Measurements from ENCODE around the gene ACACA.

The ACACA gene

GRCh38 chr17:37429039-37429438 lies 22.4 kb upstream of the ACACA start:
- no peak overlapping the region for H2AFZ ChIP-seq (ENCODE audit: low read length)
- DNase-seq: no peak
- no peaks in the 10 kb centered on the region; the same call in 1 of the 2 replicates for H3K79me2 ChIP-seq (ENCODE audit: low read length)
- H4K20me1 ChIP-seq (ENCODE audit: insufficient read depth, low read length): no peaks in the 10 kb centered on the region
- peaks cover 4% of the 10 kb centered on the region; the same call in 1 of the 2 replicates for H3K36me3 ChIP-seq (replicated peaks; ENCODE audit: insufficient read depth, low read length)
- H3K9me2 ChIP-seq (replicated peaks; ENCODE audit: insufficient read depth, low read length): no peaks in the 10 kb centered on the region
- no peaks in the 10 kb centered on the region for H3K27me3 ChIP-seq (replicated peaks; ENCODE audit: insufficient read depth, low read length)
- no peak overlapping the region for H3K27ac ChIP-seq (ENCODE audit: low read length)
- H3K9me3 ChIP-seq (replicated peaks; ENCODE audit: insufficient read depth, low read length): no peaks in the 10 kb centered on the region
- no peak overlapping the region for H3K4me3 ChIP-seq (ENCODE audit: low read length)
- no peak overlapping the region for H3K9ac ChIP-seq (ENCODE audit: low read length)
- 0 out of 2 replicates have a peak, but pooled peaks cover 5% of the 10 kb centered on the region for H3F3A ChIP-seq (ENCODE audit: insufficient read depth, low read length)
- TF ChIP-seq EZH2 (optimal IDR thresholded peaks at IDR 0.05; ENCODE audit: low read depth, low read length) (no peak), EZH2phosphoT487 (IDR thresholded peaks at IDR 0.05; ENCODE audit: low read length) (no peak)
- TF ChIP-seq, protein P1, sequence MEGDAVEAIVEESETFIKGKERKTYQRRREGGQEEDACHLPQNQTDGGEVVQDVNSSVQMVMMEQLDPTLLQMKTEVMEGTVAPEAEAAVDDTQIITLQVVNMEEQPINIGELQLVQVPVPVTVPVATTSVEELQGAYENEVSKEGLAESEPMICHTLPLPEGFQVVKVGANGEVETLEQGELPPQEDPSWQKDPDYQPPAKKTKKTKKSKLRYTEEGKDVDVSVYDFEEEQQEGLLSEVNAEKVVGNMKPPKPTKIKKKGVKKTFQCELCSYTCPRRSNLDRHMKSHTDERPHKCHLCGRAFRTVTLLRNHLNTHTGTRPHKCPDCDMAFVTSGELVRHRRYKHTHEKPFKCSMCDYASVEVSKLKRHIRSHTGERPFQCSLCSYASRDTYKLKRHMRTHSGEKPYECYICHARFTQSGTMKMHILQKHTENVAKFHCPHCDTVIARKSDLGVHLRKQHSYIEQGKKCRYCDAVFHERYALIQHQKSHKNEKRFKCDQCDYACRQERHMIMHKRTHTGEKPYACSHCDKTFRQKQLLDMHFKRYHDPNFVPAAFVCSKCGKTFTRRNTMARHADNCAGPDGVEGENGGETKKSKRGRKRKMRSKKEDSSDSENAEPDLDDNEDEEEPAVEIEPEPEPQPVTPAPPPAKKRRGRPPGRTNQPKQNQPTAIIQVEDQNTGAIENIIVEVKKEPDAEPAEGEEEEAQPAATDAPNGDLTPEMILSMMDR (IDR thresholded peaks at IDR 0.05; ENCODE audit: low read length): no peak
- no peak overlapping the region for H3K4me2 ChIP-seq (ENCODE audit: low read depth, low read length)
- peaks cover 9% of the 10 kb centered on the region; the same call in 1 of the 2 replicates for H3K4me1 ChIP-seq (ENCODE audit: low read length)

DNA sequence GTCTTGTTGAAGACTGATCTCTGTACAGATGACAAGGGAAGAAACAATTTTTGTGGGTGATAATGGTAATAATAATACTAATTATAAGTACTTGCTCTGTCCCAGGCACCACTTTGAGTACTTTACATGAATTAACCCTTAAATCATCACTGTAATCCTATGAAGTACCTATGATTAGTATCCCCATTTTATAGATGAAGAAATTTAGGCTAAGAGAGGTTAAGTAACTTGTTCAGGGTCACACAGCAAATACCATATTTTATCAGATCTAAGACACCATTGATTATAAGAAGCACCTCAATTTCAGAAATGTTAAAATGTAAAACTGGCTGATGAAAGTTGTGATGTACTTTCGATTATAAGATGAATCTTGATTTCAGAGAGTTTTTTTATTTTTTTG lies 18.6 kb upstream of the ACACA start:
- no peaks in the 10 kb centered on the region for H4K20me1 ChIP-seq (ENCODE audit: insufficient read depth, low read length)
- H3K4me2 ChIP-seq (ENCODE audit: low read depth, low read length): no peak overlapping the region
- TF ChIP-seq EZH2 (optimal IDR thresholded peaks at IDR 0.05; ENCODE audit: low read depth, low read length): no peak
- TF ChIP-seq, protein P1 (IDR thresholded peaks at IDR 0.05; ENCODE audit: low read length): no peak
- no peak for TF ChIP-seq EZH2phosphoT487 (IDR thresholded peaks at IDR 0.05; ENCODE audit: low read length)
- no peak overlapping the region for H3K4me3 ChIP-seq (ENCODE audit: low read length)
- no peak overlapping the region for H3K9ac ChIP-seq (ENCODE audit: low read length)
- peaks cover 7% of the 10 kb centered on the region; the same call in 1 of the 2 replicates for H3K4me1 ChIP-seq (ENCODE audit: low read length)
- H3K9me2 ChIP-seq (replicated peaks; ENCODE audit: insufficient read depth, low read length): no peaks in the 10 kb centered on the region
- DNase-seq: no peak
- 0 out of 2 replicates have a peak, but pooled peaks cover 5% of the 10 kb centered on the region for H3F3A ChIP-seq (ENCODE audit: insufficient read depth, low read length)
- H3K79me2 ChIP-seq (ENCODE audit: low read length): no peaks in the 10 kb centered on the region
- H3K27me3 ChIP-seq (replicated peaks; ENCODE audit: insufficient read depth, low read length): no peaks in the 10 kb centered on the region
- H3K9me3 ChIP-seq (replicated peaks; ENCODE audit: insufficient read depth, low read length): no peaks in the 10 kb centered on the region
- H3K27ac ChIP-seq (ENCODE audit: low read length): no peak overlapping the region
- peaks cover 4% of the 10 kb centered on the region; the same call in 1 of the 2 replicates for H3K36me3 ChIP-seq (replicated peaks; ENCODE audit: insufficient read depth, low read length)
- no peak overlapping the region for H2AFZ ChIP-seq (ENCODE audit: low read length)

DNA sequence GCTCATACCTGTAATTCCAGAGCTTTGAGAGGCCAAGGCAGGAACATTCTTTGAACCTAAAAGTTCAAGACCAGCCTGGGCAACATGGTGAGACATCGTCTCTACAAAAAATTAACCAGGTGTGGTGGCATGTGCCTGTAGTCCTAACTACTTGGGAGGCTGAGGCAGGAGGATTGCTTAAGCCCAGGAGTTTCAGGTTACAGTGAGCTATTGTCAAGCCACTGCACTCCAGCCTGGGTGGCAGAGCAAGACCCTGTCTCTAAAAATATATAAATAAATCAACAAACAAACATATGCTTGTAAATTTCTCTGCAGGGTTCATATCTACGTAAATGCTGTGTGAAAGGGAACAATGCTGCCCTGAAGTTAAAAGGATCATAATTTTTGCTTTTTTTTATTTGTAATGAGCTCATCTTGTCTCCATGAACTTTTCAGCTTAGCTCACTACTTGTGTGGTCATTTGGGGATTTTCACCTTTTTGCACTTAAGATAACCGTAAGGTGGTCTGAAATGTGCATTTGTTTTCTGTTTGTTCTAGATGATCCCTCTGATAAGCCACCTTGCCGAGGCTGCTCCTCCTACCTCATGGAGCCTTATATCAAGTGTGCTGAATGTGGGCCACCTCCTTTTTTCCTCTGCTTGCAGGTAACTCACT lies 16.5 kb upstream of the ACACA start:
- H3K9me3 ChIP-seq (replicated peaks; ENCODE audit: insufficient read depth, low read length): no peaks in the 10 kb centered on the region
- H2AFZ ChIP-seq (ENCODE audit: low read length): no peak overlapping the region
- no peaks in the 10 kb centered on the region; the same call in 1 of the 2 replicates for H3K36me3 ChIP-seq (replicated peaks; ENCODE audit: insufficient read depth, low read length)
- no peak overlapping the region for H3K27ac ChIP-seq (ENCODE audit: low read length)
- H3K79me2 ChIP-seq (ENCODE audit: low read length): no peaks in the 10 kb centered on the region
- H3K9me2 ChIP-seq (replicated peaks; ENCODE audit: insufficient read depth, low read length): no peaks in the 10 kb centered on the region
- H3K27me3 ChIP-seq (replicated peaks; ENCODE audit: insufficient read depth, low read length): no peaks in the 10 kb centered on the region
- H3K9ac ChIP-seq (ENCODE audit: low read length): no peak overlapping the region
- H3F3A ChIP-seq (ENCODE audit: insufficient read depth, low read length): no peaks in the 10 kb centered on the region
- H4K20me1 ChIP-seq (ENCODE audit: insufficient read depth, low read length): no peaks in the 10 kb centered on the region
- no peak overlapping the region for H3K4me3 ChIP-seq (ENCODE audit: low read length)
- H3K4me1 ChIP-seq (ENCODE audit: low read length): no peaks in the 10 kb centered on the region
- no peak for DNase-seq
- no peak overlapping the region for H3K4me2 ChIP-seq (ENCODE audit: low read depth, low read length)
- TF ChIP-seq EZH2phosphoT487 (IDR thresholded peaks at IDR 0.05; ENCODE audit: low read length) (no peak), EZH2 (optimal IDR thresholded peaks at IDR 0.05; ENCODE audit: low read depth, low read length) (no peak)
- TF ChIP-seq, protein P1 (IDR thresholded peaks at IDR 0.05; ENCODE audit: low read length): no peak

Data from MM.1S (cell line).